HUES6 (cell line): Measurements from ENCODE around the gene MORC3.
A peak's percentile ranks its signal among the peaks of the same experiment; 100 is the strongest.
"Not testable (repeated sequence)": the region's sequence is repeated elsewhere in the genome, so short reads cannot be mapped to it uniquely, and the experiment has no call there.

Source experiments
- H3K27ac ChIP-seq: 2 replicates; pipeline ENCODE4 v1.7.0; 2013; ENCODE audit warnings: low read depth, mild to moderate bottlenecking, low read length, inconsistent platforms
- H3K27me3 ChIP-seq: 2 replicates; pipeline ENCODE4 v1.6.1; 2013; ENCODE audit warnings: low read length; ENCODE audit not compliant: control insufficient read depth, insufficient read depth
- H3K36me3 ChIP-seq: 2 replicates; pipeline ENCODE4 v1.6.1; 2013; ENCODE audit warnings: low read length; ENCODE audit not compliant: control insufficient read depth, insufficient read depth
- H3K4me1 ChIP-seq: 2 replicates; pipeline ENCODE4 v1.6.1; 2013; ENCODE audit warnings: low read length; ENCODE audit not compliant: control insufficient read depth, insufficient read depth
- H3K4me3 ChIP-seq: 2 replicates; pipeline ENCODE4 v1.5.1; 2013; ENCODE audit warnings: low read depth, low read length
- H3K9ac ChIP-seq: one replicate; pipeline ENCODE4 v1.6.1; 2013; ENCODE audit warnings: mild to moderate bottlenecking, low read length
- H3K9me3 ChIP-seq: 2 replicates; pipeline ENCODE4 v1.6.1; 2013; ENCODE audit warnings: low read depth, low read length; ENCODE audit not compliant: control insufficient read depth, insufficient read depth

The MORC3 gene

DNA sequence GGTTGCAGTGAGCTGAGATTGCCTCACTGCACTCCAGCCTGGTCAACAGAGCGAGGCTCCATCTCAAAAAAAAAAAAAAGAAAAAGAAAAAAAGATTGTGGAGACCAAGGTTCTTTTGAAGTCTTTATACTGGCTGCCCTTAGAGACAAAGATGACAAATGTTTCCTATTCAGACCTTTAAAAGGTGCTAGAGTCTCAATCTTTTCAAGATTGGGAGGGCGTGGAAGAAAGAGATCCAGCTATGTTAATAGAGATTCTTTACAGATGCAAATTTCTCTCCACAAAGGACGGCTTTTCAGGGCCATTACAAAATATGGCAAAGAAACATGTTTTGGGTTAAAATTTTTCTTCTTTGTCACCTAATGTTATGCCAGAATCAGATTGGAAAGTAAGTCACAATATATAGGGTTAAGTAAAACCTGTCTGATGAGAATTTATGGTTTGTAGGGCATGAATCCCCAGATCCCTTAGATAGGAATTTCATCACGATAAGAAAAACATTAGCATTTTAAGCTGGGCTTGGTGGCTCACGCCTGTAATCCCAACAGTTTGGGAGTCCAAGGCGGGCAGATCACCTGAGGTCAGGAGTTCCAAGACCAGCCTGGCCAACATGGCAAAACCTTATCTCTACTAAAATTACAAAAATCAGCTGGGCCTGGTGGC lies 13.0 kb upstream of the MORC3 start:
- H3K27ac ChIP-seq: peak overlapping the region; percentile 23; the same call in 1 of the 2 replicates
- H3K4me3 ChIP-seq: no peak overlapping the region
- H3K27me3 ChIP-seq: no peaks in the 10 kb centered on the region
- peaks cover 11% of the 10 kb centered on the region for H3K9me3 ChIP-seq
- no peaks in the 10 kb centered on the region for H3K36me3 ChIP-seq
- no peak overlapping the region for H3K9ac ChIP-seq
- H3K4me1 ChIP-seq: no peaks in the 10 kb centered on the region; the same call in 1 of the 2 replicates

DNA sequence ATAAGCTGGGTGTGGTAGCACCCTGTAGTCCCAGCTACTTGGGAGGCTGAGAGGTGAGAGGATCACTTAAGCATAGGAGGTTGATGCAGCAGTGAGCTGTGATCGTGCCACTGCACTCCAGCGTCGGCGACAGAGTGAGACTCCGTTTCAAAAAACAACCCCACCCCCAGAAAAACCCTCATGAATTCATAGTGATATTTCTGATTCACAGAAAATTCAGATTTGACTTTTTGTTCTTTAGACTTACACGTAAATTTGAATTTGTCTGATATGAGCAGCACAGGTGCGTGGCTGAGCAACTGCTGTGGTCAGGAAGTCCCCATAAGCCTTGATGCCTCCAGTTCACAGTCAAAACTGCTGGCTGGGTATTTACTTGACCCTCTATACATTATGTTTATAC lies 10.0 kb upstream of the MORC3 start:
- H3K9ac ChIP-seq: no peak overlapping the region
- H3K27ac ChIP-seq: no peak overlapping the region
- no peaks in the 10 kb centered on the region for H3K36me3 ChIP-seq
- H3K4me1 ChIP-seq: no peaks in the 10 kb centered on the region; the same call in 1 of the 2 replicates
- no peak overlapping the region for H3K4me3 ChIP-seq
- H3K9me3 ChIP-seq: peaks cover 11% of the 10 kb centered on the region
- H3K27me3 ChIP-seq: no peaks in the 10 kb centered on the region

DNA sequence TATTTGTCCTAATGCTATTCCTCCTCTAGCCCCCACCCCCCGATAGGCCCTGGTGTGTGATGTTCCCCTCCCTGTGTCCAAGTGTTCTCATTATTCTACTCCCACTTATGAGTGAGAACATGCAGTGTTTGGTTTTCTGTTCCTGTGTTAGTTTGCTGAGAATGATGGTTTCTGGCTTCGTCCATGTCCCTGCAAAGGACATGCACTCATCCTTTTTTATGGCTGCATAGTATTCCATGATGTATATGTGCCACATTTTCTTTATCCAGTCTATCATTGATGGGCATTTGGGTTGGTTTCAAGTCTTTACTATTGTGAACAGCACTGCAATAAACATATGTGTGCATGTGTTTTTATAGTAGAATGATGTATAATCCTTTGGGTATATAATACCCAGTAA lies 6.6 kb upstream of the MORC3 start:
- H3K9ac ChIP-seq, H3K27ac ChIP-seq, H3K27me3 ChIP-seq, H3K36me3 ChIP-seq, H3K9me3 ChIP-seq, H3K4me1 ChIP-seq, H3K4me3 ChIP-seq: not testable (repeated sequence)

DNA sequence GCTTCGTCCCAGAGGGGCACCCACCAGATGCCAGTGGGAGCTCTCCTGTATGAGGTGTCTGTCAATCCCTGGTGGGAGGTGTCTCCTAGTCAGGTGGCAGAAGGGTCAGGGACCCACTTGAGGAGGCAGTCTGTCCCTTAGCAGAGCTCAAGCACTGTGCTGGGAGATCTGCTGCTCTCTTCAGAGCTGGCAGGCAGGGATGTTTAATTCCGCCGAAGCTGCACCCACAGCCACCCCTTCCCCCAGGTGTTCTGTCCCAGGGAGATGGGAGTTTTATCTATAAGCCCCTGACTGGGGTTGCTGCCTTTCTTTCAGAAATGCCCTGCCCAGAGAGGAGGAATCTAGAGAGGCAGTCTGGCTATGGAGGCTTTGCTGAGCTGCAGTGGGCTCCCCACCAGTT lies 4.0 kb upstream of the MORC3 start:
- H3K9ac ChIP-seq, H3K27me3 ChIP-seq, H3K9me3 ChIP-seq, H3K4me1 ChIP-seq, H3K27ac ChIP-seq, H3K36me3 ChIP-seq, H3K4me3 ChIP-seq: not testable (repeated sequence)

DNA sequence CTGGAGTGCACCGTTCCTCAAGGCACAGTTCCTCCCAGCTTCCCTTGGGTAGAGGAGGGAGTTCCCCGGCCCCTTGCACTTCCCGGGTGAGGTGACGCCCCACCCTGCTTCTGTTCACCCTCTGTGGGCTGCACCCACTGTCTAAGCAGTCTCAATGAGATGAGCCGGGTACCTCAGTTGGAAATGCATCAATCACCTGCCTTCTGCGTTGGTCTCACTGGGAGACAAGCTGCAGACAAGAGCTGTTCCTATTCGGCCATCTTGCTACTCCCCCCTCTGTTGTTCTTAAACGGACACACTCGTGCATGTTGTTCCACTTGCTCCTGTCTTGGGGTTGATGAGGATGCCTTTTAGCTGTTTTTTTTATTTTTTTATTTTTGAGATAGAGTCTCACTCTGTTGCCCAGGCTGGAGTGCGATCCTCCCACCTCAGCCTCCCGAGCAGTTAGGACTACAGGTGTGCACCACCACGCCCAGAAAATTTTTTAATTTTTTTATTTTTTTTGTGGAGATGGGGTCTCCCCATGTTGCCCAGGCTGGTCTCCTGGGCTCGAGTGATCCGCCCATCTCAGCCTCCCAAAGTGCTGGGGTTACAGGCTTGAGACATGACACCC lies 3.0 kb upstream of the MORC3 start:
- Histone ChIP-seq H3K4me1 (peaks cover 6% of the 10 kb centered on the region), H3K4me3 (no peak overlapping the region), H3K27me3 (no peaks in the 10 kb centered on the region), H3K27ac (no peak overlapping the region), H3K36me3 (no peaks in the 10 kb centered on the region), H3K9ac (no peak overlapping the region), H3K9me3 (no peaks in the 10 kb centered on the region)

DNA sequence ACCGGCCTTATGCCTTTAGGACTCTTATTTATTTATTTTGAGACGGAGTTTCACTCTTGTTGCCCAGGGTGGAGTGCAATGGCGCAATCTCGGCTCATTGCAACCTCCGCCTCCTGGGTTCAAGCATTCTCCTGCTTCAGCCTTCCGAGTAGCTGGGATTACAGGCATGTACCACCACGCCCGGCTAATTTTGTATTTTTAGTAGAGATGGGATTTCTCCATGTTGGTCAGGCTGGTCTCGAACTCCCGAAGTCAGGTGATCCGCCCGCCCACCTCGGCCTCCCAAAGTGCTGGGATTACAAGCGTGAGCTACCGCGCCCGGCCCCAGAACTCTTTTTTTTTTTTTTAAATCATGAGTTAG lies 611 bp upstream of the MORC3 start:
- peak overlapping the region; percentile 95 for H3K4me3 ChIP-seq
- H3K9me3 ChIP-seq, H3K4me1 ChIP-seq, H3K36me3 ChIP-seq, H3K27me3 ChIP-seq, H3K27ac ChIP-seq: not testable (repeated sequence)
- H3K9ac ChIP-seq: peak overlapping the region; percentile 84

DNA sequence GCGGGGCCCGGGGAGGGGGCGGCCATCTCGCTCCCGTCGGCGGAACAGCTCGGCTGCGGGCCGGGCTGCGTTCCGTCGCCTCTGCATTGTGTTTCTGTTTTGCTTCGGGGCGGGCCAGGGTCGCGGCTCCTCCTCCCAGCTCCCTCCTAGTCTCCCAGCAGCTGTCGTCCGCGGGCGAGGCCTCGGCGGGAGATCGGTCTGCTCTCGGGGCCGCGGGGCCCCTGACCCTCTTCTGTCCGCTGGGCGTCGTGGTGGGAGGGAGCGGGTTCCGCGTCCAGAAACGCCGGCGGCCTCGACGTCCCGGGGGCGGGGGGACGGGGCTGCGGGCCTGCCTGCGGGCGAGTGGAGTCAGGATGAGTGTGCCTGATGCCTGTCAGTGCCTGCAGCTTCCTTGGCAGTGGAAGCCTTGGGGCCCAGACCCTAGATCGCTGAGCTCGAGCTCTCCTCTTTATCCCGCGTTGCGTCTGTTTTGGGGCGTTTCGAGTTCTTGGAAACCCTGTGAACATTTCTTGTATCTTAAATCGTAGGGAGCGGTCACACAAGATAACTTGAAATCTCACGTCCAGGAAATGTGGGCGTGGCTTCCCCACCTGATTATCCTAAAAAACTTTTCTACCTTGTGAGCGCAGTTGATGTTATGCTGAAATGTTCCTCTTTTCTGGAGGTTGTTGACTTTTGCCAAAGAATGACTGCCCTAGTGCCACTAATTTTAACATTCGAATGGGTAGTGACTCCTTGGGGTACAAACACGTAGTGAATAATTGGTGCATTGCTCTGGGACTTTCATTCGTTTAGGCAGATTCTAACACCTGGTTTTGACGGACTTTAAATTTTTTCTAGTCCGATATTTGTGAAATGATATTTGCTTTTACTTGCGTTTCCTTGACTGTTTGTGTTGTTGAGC lies 676 bp downstream of the MORC3 start:
- Histone ChIP-seq H3K9ac (peak overlapping the region; percentile 84), H3K4me3 (peak overlapping the region; percentile 95), H3K36me3 (peaks cover 7% of the 10 kb centered on the region), H3K9me3 (no peaks in the 10 kb centered on the region), H3K4me1 (peaks cover 6% of the 10 kb centered on the region), H3K27ac (peak overlapping the region; percentile 69), H3K27me3 (no peaks in the 10 kb centered on the region)

DNA sequence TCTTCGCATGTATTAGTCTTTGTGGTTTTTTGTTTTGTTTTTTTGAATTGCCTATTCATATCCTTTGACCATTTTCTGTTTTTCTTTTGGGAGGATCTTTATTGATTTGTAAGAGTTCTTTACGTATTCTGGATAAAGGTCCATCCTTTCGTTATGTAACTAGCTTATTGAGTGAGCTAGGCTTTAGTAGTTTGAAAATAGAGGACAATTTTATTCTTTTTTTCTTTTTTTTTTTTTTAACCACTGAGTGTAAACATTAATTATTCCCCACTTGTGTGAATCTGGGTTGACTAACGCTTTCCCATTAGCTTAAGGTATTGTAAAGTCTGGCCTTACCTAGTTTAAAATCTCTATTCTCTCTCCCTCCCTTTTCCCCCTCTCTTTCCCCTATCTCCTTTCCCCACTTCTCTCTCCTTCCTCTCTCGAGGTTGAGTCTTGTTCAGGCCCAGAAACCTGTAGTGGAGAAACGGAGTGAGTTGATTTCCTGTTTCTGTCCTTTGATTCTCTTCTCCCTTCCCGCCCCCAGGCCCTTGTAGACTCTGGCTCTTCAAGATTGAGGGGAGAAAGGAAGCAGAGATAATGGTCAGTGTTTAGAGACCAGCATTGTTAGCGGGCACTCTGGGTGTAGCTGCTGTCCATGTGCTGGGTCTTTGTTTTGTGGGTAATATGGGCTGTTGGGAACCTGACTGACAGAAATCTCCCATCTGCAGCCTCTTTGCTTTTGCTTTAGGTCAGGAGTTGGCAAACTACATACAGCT lies 1.5 kb downstream of the MORC3 start:
- peaks cover 6% of the 10 kb centered on the region for H3K4me1 ChIP-seq
- peaks cover 7% of the 10 kb centered on the region for H3K36me3 ChIP-seq
- peak overlapping the region; percentile 69 for H3K27ac ChIP-seq

DNA sequence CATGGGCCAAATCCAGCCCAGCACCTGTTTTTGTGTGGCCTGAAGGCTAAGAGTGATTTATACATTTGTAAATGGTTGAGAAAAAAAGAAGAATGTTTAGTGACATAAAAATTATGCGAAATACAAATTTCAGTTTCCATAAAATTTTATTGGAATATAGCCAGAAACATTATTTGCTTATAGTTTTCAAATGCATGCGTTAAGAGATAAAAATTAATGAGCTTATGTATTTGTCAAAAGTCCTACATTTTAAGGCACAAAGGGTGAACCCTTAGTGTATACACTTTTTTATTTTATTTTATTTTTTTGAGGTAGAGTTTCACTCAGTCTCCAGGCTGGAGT lies 2.1 kb downstream of the MORC3 start:
- peaks cover 6% of the 10 kb centered on the region for H3K4me1 ChIP-seq
- peak overlapping the region; percentile 42; the same call in 1 of the 2 replicates for H3K27ac ChIP-seq
- H3K4me3 ChIP-seq: peak overlapping the region; percentile 95
- H3K27me3 ChIP-seq: no peaks in the 10 kb centered on the region
- H3K9me3 ChIP-seq: no peaks in the 10 kb centered on the region
- H3K9ac ChIP-seq: peak overlapping the region; percentile 31
- peaks cover 7% of the 10 kb centered on the region for H3K36me3 ChIP-seq

More for the DNA sequence above, 1.5 kb downstream of the MORC3 start:
- no peaks in the 10 kb centered on the region for H3K9me3 ChIP-seq
- H3K9ac ChIP-seq: peak overlapping the region; percentile 84
- H3K27me3 ChIP-seq: no peaks in the 10 kb centered on the region
- peak overlapping the region; percentile 95 for H3K4me3 ChIP-seq

DNA sequence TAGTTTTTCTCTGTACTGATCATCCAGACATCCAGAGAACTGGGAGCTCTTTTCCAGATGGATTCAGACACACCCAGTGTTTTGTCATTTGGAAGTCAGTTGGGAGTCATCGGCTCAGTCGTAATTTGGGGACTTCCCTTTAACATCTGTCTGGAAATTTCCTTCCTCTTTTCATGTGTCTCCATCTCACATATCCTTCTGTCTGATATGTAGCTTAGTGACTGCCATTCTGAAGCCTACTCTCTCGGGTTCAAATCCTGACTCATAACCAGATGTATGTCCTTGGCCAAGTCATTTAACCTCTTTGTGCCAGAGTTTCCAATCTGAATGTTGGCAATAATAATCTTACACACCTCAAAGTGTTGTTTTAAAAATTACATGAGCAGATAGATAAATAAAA lies 3.0 kb downstream of the MORC3 start:
- no peak overlapping the region for H3K27ac ChIP-seq
- no peak overlapping the region for H3K4me3 ChIP-seq
- peaks cover 7% of the 10 kb centered on the region for H3K36me3 ChIP-seq
- H3K4me1 ChIP-seq: peaks cover 6% of the 10 kb centered on the region
- H3K9me3 ChIP-seq: no peaks in the 10 kb centered on the region
- no peaks in the 10 kb centered on the region for H3K27me3 ChIP-seq
- H3K9ac ChIP-seq: no peak overlapping the region
